ENCODE measurements around the gene ORAI3.

DNA sequence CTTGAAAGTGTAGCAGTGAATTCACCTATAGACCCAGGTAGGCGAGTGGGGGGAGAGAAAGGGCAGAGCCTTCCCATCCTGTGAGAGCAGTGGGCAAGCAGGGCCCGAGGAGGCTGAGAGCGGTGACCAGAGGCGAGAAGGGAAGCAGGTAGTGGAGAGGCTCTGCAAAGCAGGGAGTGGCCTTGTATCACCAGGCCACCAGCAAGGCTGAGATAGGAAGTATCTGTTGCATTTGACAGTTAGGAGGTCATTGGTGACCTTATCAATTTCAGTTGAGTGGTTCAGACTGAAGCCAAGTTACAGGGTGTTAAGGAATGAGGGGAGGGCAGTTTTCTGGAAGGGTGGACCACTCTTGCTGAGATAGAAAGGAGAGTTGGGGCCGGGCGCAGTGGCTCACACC is 25.5 kb downstream of the ORAI3 start:
- TF ChIP-seq CTCF (IDR thresholded peaks at IDR 0.05): no peak
- TF ChIP-seq EZH2 (IDR thresholded peaks at IDR 0.05): no peak
